Measurements from ENCODE around the gene PAN2. TPM values are rescaled to one million over a fixed set of nuclear protein-coding genes. Genes with fewer than 3 reads are reported as not detected.

The PAN2 gene
- total and polyA plus RNA-seq, 2 donors (not counting 3 experiments of a cell fraction or from before 2014, with no cell fraction given): 21.5 to 21.9 TPM

GRCh38 chr12:56304872-56305590 lies 28.8 kb downstream of the PAN2 start:
- Histone ChIP-seq H3K79me2 (ENCODE audit: control insufficient read depth, insufficient read depth, low read length) (no peaks in the 10 kb centered on the region), H3K4me2 (ENCODE audit: insufficient read depth, low read length) (no peak overlapping the region), H3K27me3 (ENCODE audit: control insufficient read depth in 2 of 2, insufficient read depth in 2 of 2, low read length in 2 of 2) (no peaks in the 10 kb centered on the region), H3K9me3 (replicated peaks; ENCODE audit: control insufficient read depth, insufficient read depth, low read length) (no peaks in the 10 kb centered on the region), H3K27ac (ENCODE audit: insufficient read depth, low read depth, low read length) (no peak overlapping the region), H3K4me1 (ENCODE audit: control insufficient read depth, extremely low read depth, insufficient read depth, low read length) (peaks cover 7% of the 10 kb centered on the region), H3K9me1 (replicated peaks; ENCODE audit: control insufficient read depth, extremely low read depth, insufficient read depth, low read length) (no peaks in the 10 kb centered on the region), H3K9ac (replicated peaks; ENCODE audit: extremely low read depth, insufficient read depth, low read length) (no peak overlapping the region), H4K20me1 (replicated peaks; ENCODE audit: control insufficient read depth, extremely low read depth, insufficient read depth, low read length) (no peaks in the 10 kb centered on the region), H3K36me3 (ENCODE audit: control insufficient read depth in 2 of 2, extremely low read depth in 1 of 2, insufficient read depth in 2 of 2, low read length in 2 of 2) (peaks cover 4 to 5% of the 10 kb centered on the region in 2 experiments), H2AFZ (ENCODE audit: low read depth, low read length) (no peak overlapping the region), H3K4me3 (replicated peaks in 1 of 3; ENCODE audit: insufficient read depth in 1 of 3, low read depth in 1 of 3, low read length in 3 of 3) (no peak overlapping the region)
- CTCF ChIA-PET: interaction anchor here (1.6 kb wide), 1 partner anchor 159 kb away, joined by 4 read pairs; no protein-coding TSS in a partner anchor
- TF ChIP-seq MYC (IDR thresholded peaks at IDR 0.05; ENCODE audit: low read depth, low read length) (no peak), EZH2 (IDR thresholded peaks at IDR 0.05; ENCODE audit: borderline replicate concordance, low read depth, low read length, severe bottlenecking) (no peak), JUN (IDR thresholded peaks at IDR 0.05; ENCODE audit: borderline replicate concordance, insufficient read depth, insufficient read length, low read depth) (no peak), POLR2AphosphoS5 (IDR thresholded peaks at IDR 0.05; ENCODE audit: insufficient read depth, low read depth, low read length) (no peak), FOS (IDR thresholded peaks at IDR 0.05; ENCODE audit: borderline replicate concordance, insufficient read depth, low read length) (no peak), POLR2A (IDR thresholded peaks at IDR 0.05; ENCODE audit: low read depth, low read length) (no peak), CTCF (IDR thresholded peaks at IDR 0.05; ENCODE audit: extremely low read depth in 1 of 2, insufficient read depth in 1 of 2, low read depth in 1 of 2, low read length in 2 of 2) (no peak)
- TF ChIP-seq, protein P1, sequence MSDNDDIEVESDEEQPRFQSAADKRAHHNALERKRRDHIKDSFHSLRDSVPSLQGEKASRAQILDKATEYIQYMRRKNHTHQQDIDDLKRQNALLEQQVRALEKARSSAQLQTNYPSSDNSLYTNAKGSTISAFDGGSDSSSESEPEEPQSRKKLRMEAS (IDR thresholded peaks at IDR 0.05; ENCODE audit: insufficient read depth, insufficient read length): no peak
- DNase-seq (ENCODE audit: low read depth, low spot score) (no peak), FAIRE-seq (no peak)
- intact Hi-C loops (cut with micrococcal nuclease) (no loop called here), dilution Hi-C loops (cut with MboI; ENCODE audit: extremely low pct_ligation_motif_present, low sequenced_read_pairs) (no loop called here)
- POLR2A ChIA-PET: no interaction called here
- BruUV-seq (replicated peaks): no TSS peak
